Measurements from ENCODE around the gene STARD7. TPM values are rescaled to one million over a fixed set of nuclear protein-coding genes. Genes with fewer than 3 reads are reported as not detected.
A peak's percentile ranks its signal among the peaks of the same experiment; 100 is the strongest.
"Not testable (repeated sequence)": the region's sequence is repeated elsewhere in the genome, so short reads cannot be mapped to it uniquely, and the experiment has no call there.

Gene STARD7
- total RNA-seq, 6 experiments from 2014 or later = 52.8 to 83.9 (median 65.4) TPM

DNA sequence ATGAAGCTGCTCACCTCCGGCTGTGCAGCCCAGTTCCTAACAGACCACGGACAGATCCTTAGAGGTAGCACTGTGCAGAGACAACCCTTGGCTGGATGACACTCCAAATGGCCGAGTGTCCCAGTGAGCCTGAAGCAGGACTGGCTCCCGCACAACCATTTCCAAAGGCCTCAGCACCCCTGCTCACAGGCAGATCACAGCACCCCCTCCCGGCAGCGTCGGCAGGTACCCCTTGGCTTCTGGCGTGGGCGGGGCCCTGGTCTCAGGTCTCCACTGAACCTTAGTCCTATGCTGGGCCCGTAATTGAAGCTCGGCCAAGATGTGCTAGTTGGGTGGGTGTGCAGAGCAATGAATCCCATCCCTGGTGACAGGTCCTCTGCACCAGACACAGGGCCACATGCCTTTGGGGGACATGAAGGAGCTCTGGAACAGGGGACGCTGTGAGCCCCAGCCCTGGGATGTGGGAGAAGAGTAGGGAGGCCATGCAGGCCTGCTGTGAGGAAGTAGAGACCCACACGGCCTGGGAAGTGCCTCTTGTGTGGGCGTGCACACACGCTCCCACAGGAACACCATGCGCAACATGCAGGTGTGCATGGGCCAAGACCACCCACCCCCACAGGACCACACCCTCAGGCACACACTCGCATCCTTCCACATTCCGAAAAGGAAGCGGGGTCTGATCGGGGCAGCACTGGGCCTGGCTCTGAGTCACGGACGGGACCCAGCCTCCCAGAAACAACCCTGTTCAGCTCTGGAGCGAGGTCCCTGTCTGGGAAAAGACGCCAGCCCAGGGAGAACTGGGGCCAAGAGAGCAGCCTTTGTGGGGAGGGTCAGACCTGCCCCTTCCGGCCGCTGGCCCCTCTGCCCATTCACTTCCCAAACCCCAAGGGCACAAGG, 66.2 kb downstream of the STARD7 start:
- Histone ChIP-seq H3K4me1 (no peaks in the 10 kb centered on the region), H3K4me3 (no peak overlapping the region), H3K27ac (no peak overlapping the region), H3K36me3 (no peaks in the 10 kb centered on the region), H3K9me3 (no peaks in the 10 kb centered on the region), H3K27me3 (no peaks in the 10 kb centered on the region)
- 80% methylated on average over 5 of the region's 26 CpGs for WGBS (ENCODE audit: insufficient coverage, low coverage, low lambda C conversion rate, missing lambda C conversion rate)
- DNase-seq (peak in 2 of 3 donors; percentile 11 to 47), ATAC-seq (no peak)
- intact Hi-C loops (cut with DNase I) = no loop called here
- TF ChIP-seq, protein P1, sequence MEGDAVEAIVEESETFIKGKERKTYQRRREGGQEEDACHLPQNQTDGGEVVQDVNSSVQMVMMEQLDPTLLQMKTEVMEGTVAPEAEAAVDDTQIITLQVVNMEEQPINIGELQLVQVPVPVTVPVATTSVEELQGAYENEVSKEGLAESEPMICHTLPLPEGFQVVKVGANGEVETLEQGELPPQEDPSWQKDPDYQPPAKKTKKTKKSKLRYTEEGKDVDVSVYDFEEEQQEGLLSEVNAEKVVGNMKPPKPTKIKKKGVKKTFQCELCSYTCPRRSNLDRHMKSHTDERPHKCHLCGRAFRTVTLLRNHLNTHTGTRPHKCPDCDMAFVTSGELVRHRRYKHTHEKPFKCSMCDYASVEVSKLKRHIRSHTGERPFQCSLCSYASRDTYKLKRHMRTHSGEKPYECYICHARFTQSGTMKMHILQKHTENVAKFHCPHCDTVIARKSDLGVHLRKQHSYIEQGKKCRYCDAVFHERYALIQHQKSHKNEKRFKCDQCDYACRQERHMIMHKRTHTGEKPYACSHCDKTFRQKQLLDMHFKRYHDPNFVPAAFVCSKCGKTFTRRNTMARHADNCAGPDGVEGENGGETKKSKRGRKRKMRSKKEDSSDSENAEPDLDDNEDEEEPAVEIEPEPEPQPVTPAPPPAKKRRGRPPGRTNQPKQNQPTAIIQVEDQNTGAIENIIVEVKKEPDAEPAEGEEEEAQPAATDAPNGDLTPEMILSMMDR (IDR thresholded peaks at IDR 0.05) = no peak
- no peak for TF ChIP-seq POLR2A (IDR thresholded peaks at IDR 0.05)

DNA sequence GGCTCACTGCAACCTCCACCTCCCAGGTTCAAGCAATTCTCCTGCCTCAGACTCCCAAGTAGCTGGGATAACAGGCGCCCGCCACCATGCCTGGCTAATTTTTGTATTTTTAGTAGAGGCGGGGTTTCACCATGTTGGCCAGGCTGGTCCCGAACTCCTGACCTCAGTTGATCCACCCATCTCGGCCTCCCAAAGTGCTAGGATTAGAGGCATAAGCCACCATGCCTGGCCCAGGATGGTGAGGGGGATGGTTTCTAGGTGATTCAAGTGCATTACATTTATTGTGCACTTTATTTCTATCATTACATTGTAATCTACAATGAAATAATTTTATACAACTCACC, 67.0 kb downstream of the STARD7 start:
- H3K27me3 ChIP-seq; DNase-seq; intact Hi-C loops (cut with DNase I); H3K4me1 ChIP-seq; H3K9me3 ChIP-seq; H3K4me3 ChIP-seq; ATAC-seq; H3K27ac ChIP-seq; H3K36me3 ChIP-seq: not testable (repeated sequence)
- WGBS (ENCODE audit: insufficient coverage, low coverage, low lambda C conversion rate, missing lambda C conversion rate) = 100% methylated on average over 3 of the region's 5 CpGs

DNA sequence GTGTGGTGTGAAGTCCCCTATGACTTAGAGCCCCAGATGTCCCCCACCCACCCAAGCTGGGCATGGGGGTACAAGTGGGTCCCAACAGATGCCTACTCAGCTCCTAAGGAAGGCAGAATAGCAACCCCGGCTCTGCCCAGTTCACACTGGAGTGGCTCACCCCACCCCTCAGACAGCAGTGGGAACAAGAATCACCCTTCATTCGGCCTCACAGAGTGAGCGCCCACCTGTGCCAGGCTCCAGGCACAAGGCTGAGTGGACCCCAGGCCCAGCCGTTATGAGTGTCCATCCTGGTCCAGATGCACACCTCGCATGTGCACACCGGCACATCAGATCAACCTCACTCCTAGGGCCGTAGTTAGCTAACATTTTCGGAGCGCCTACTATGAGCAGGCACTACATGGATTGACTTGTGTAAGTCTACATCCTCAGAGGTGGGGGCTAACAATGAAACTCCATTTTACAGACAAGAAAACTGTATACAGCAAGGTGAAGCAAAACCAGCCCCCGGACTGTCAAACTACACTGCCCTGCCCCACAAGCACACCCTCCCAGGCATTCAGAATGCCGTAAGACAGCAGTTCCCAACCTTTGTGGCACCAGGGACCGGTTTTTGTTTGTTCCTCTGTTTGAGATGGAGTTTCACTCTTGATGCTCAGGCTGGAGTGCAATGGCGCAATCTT, 67.5 kb downstream of the STARD7 start:
- Histone ChIP-seq H3K36me3 (no peaks in the 10 kb centered on the region), H3K4me1 (no peaks in the 10 kb centered on the region), H3K27me3 (no peaks in the 10 kb centered on the region), H3K27ac (no peak overlapping the region), H3K4me3 (no peak overlapping the region), H3K9me3 (no peaks in the 10 kb centered on the region)
- DNase-seq (peak in 1 of 3 donors; percentile 21), ATAC-seq (no peak)
- TF ChIP-seq, protein P1 (IDR thresholded peaks at IDR 0.05) = no peak
- TF ChIP-seq POLR2A (IDR thresholded peaks at IDR 0.05) = no peak
- intact Hi-C loops (cut with DNase I) = no loop called here
- WGBS (ENCODE audit: insufficient coverage, low coverage, low lambda C conversion rate, missing lambda C conversion rate) = 48% methylated on average over 2 of the region's 13 CpGs

DNA sequence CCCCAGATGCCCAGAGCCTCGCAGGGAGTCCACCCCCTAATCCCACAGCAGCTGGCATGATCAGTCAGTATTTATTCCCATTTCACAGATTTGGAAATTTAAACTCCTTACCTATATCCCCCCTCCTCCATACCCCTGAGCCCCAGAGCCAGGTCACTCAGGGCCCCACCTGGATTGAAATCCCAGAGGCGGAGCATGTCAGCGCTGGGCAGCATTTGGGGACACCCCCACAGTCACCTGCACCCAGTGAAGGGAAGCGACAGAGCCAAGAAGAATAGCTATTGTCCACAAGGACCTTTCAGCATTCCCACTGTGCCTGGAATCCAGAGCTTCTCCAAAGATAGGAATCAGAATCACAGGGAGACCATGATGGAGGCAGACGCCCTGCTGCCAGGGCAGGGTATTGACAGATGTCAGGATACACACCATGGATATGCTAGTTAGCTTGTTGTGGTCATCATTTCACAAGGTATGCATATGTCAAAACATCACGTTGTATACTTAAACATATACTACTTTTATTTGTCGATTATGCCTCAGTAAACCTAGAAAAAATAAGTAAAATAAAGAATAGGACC, 69.4 kb downstream of the STARD7 start:
- WGBS (ENCODE audit: insufficient coverage, low coverage, low lambda C conversion rate, missing lambda C conversion rate) = 71% methylated on average over 5 of the region's 7 CpGs
- DNase-seq = no peak
- no peak for ATAC-seq
- intact Hi-C loops (cut with DNase I) = no loop called here
- TF ChIP-seq, protein P1 (IDR thresholded peaks at IDR 0.05) = no peak
- TF ChIP-seq POLR2A (IDR thresholded peaks at IDR 0.05) = no peak
- no peaks in the 10 kb centered on the region for H3K9me3 ChIP-seq
- no peak overlapping the region for H3K4me3 ChIP-seq
- no peaks in the 10 kb centered on the region for H3K27me3 ChIP-seq
- H3K4me1 ChIP-seq = no peaks in the 10 kb centered on the region
- H3K27ac ChIP-seq = no peak overlapping the region
- no peaks in the 10 kb centered on the region for H3K36me3 ChIP-seq

Data from right lobe of liver (tissue), 6 donors.